Neuronal stem cell (in vitro differentiated cells): ENCODE measurements around the gene PGAP3.

Experiments used
- DNase-seq: peaks from one replicate; pipeline ENCODE4 v3.0.0-alpha.2; 2013; ENCODE audit warnings: low spot score
- H2AFZ ChIP-seq: one replicate; pipeline ENCODE4 v1.6.1; 2013; ENCODE audit warnings: mild to moderate bottlenecking, low read length, inconsistent platforms
- H2AK5ac ChIP-seq: 2 replicates; pipeline ENCODE4 v1.6.1; 2013; ENCODE audit warnings: low read depth, mild to moderate bottlenecking, inconsistent platforms, low read length, moderate library complexity, mixed read lengths
- H2BK120ac ChIP-seq: 2 replicates; pipeline ENCODE4 v1.6.1; 2013; ENCODE audit warnings: low read depth, mild to moderate bottlenecking, inconsistent platforms, low read length, moderate library complexity, mixed read lengths
- H2BK12ac ChIP-seq: one replicate; pipeline ENCODE4 v1.6.1; 2013; ENCODE audit warnings: low read length, inconsistent platforms
- H2BK15ac ChIP-seq: 2 replicates; pipeline ENCODE4 v1.6.1; 2013; ENCODE audit warnings: mild to moderate bottlenecking, low read length, inconsistent platforms, mixed read lengths
- H2BK5ac ChIP-seq: one replicate; pipeline ENCODE4 v1.6.1; 2013; ENCODE audit warnings: inconsistent platforms, mild to moderate bottlenecking, low read length, moderate library complexity
- H3K14ac ChIP-seq: one replicate; pipeline ENCODE4 v1.6.1; 2013; ENCODE audit warnings: low read length, inconsistent platforms
- H3K18ac ChIP-seq: 2 replicates; pipeline ENCODE4 v1.6.1; 2013; ENCODE audit warnings: low read length, inconsistent platforms
- H3K23ac ChIP-seq: 2 replicates; pipeline ENCODE4 v1.6.1; 2013; ENCODE audit warnings: low read depth, mild to moderate bottlenecking, mixed read lengths, low read length, inconsistent platforms; ENCODE audit not compliant: poor library complexity
- H3K27ac ChIP-seq: replicated peaks from 3 replicates; pipeline ENCODE4 v1.5.1; 2013; ENCODE audit warnings: low read length, inconsistent platforms
- H3K27me3 ChIP-seq, 3 experiments: 2 replicates each; pipeline ENCODE4 v1.6.1; 2013; ENCODE audit warnings: low read length in 3 of 3, mild to moderate bottlenecking in 2 of 3, inconsistent platforms in 1 of 3, low read depth in 1 of 3, mixed read lengths in 1 of 3, moderate library complexity in 1 of 3; ENCODE audit not compliant: control insufficient read depth in 3 of 3, insufficient read depth in 3 of 3
- H3K36me3 ChIP-seq, 2 donors: replicated peaks in 1 of 2; 2 replicates each; pipeline ENCODE4 v1.6.1; 2013; ENCODE audit warnings: low read length in 2 of 2; ENCODE audit not compliant: control insufficient read depth in 2 of 2, insufficient read depth in 2 of 2
- H3K4ac ChIP-seq: 2 replicates; pipeline ENCODE4 v1.6.1; 2013; ENCODE audit warnings: inconsistent platforms, mild to moderate bottlenecking, low read length, moderate library complexity
- H3K4me1 ChIP-seq, 2 donors: 1 replicate in 1 of 2; 2 replicates in 1 of 2; pipeline ENCODE4 v1.6.1; 2013; ENCODE audit warnings: low read length in 2 of 2, low read depth in 1 of 2; ENCODE audit not compliant: control insufficient read depth in 2 of 2, insufficient read depth in 1 of 2
- H3K4me2 ChIP-seq: one replicate; pipeline ENCODE4 v1.6.1; 2013; ENCODE audit warnings: mild to moderate bottlenecking, low read length, inconsistent platforms; ENCODE audit not compliant: insufficient read depth, poor library complexity, severe bottlenecking
- H3K4me3 ChIP-seq, 2 donors: 2 replicates each; pipeline ENCODE4 v1.5.1; 2013; ENCODE audit warnings: low read length in 2 of 2, mild to moderate bottlenecking in 2 of 2, inconsistent platforms in 1 of 2, moderate library complexity in 1 of 2
- H3K79me1 ChIP-seq: one replicate; pipeline ENCODE4 v1.6.1; 2013; ENCODE audit warnings: low read depth, mild to moderate bottlenecking, inconsistent platforms, low read length, moderate library complexity
- H3K9ac ChIP-seq: one replicate; pipeline ENCODE4 v1.6.1; 2013; ENCODE audit warnings: mild to moderate bottlenecking, low read depth, low read length, inconsistent platforms; ENCODE audit not compliant: poor library complexity
- H3K9me3 ChIP-seq, 2 donors: replicated peaks in 1 of 2; 2 replicates each; pipeline versions ENCODE3 to v1.6.1; 2013; ENCODE audit warnings: low read length in 2 of 2, mild to moderate bottlenecking in 2 of 2, inconsistent platforms in 1 of 2, low read depth in 1 of 2, mixed read lengths in 1 of 2, moderate library complexity in 1 of 2; ENCODE audit not compliant: control insufficient read depth in 2 of 2, insufficient read depth in 1 of 2
- H4K8ac ChIP-seq: one replicate; pipeline ENCODE4 v1.6.1; 2013; ENCODE audit warnings: low read depth, mild to moderate bottlenecking, inconsistent platforms, low read length, moderate library complexity
- H4K91ac ChIP-seq: one replicate; pipeline ENCODE4 v1.6.1; 2013; ENCODE audit warnings: low read length, low read depth, mild to moderate bottlenecking, inconsistent platforms; ENCODE audit not compliant: poor library complexity
- WGBS, 2 donors: extraction: QIAGEN DNeasy Blood & Tissue Kit; methylation state at CpG; one replicate each; pipeline ENCODE4 v1.1.7; 2013; ENCODE audit warnings: missing lambda C conversion rate in 2 of 2, mixed read lengths in 1 of 2; ENCODE audit not compliant: insufficient read length in 2 of 2, insufficient replicate concordance in 1 of 2; ENCODE audit errors: extremely low coverage in 2 of 2; 5-methylcytosine and 5-hydroxymethylcytosine counted together

PGAP3 gene

DNA sequence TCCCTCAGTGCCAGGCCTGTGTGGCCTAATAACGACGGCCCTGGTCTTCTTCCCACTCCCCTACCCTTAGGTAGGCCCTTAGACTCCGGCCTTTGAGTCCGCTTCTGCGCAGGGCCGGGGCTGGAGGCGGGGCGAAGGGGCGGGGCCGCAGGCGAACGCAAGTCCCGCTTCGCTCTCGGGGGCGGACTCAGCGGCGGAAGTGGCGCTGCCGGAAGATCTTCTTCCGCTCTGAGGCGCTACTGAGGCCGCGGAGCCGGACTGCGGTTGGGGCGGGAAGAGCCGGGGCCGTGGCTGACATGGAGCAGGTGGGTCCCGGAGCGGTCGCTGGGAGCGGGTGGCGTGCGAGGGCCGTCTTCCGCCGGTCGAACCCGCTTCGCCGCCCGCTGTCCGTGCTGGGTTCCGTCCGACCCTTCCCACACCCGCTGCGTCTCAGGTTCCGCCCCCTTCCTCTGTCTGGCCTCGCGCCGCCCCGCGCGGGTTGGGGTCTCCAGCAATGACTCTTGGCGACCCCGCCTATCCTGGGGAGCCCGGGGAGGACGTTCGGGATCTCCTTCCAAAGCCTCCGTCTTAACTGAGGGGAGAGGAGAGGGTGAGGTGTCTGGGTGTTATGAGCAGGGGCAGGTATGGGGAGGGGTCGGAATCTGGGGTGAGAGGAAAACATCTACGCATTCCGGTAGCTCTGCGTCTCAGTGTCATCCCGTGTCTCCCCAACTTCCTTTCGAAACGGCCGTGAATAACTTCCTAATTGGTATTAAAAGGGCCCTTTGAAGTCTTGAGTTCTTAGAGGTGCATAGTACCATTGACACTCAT is 50.7 kb downstream of the PGAP3 start, which contains the start of gene STARD3:
TSS of gene STARD3 (plus strand) at position 218 of the 810 bp plus-strand sequence. CDS start 16,388 bp downstream, outside the sequence.
- Histone ChIP-seq H3K9ac (peak within 1 kb of the TSS; percentile 97), H3K27ac (peak within 1 kb of the TSS; percentile 76), H4K8ac (no peak within 1 kb of the TSS), H3K23ac (peak within 1 kb of the TSS; percentile 77), H2AFZ (peak within 1 kb of the TSS; percentile 98), H2BK15ac (no peak within 1 kb of the TSS), H3K4me2 (peak within 1 kb of the TSS; percentile 91), H3K18ac (peak within 1 kb of the TSS; percentile 92), H3K27me3 (peaks cover 0 to 1% (median 0%) of the 10 kb centered on the region in 3 experiments), H3K9me3 (no peaks in the 10 kb centered on the region), H3K4ac (no peak within 1 kb of the TSS), H3K36me3 (no peaks in the 10 kb centered on the region), H3K14ac (peak within 1 kb of the TSS; percentile 87), H2AK5ac (no peak within 1 kb of the TSS), H3K79me1 (peaks cover 8% of the 10 kb centered on the region), H3K4me1 (peaks cover 10 to 27% of the 10 kb centered on the region in 2 donors), H2BK5ac (no peak within 1 kb of the TSS), H4K91ac (no peak within 1 kb of the TSS), H2BK120ac (peak within 1 kb of the TSS; percentile 26), H3K4me3 (peak within 1 kb of the TSS; percentile 86 to 92), H2BK12ac (no peak within 1 kb of the TSS)
- WGBS, 2 donors = no CpG with 5 or more reads among the region's 69 CpGs
- peak; percentile 81 for DNase-seq

DNA sequence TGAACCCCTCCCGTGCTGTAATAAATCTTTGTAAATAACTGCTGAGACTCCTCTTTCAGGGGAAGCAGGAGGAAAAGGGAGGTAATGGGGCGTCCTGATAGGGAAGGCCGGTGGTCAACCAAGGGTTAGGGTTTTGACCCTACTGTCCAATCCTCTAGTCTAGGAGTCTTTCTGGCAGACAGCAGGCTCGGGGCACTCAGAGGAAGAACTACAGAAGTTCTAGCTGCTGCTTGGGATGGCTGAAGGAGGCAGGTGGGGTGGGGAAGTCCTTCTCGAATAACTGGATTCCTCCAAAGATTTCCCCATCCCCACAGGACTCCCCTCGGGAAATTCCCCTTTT is 51.3 kb downstream of the PGAP3 start:
- Histone ChIP-seq H3K79me1 (peaks cover 8% of the 10 kb centered on the region), H3K27me3 (peaks cover 0 to 7% (median 0%) of the 10 kb centered on the region in 3 experiments), H2AK5ac (no peak overlapping the region), H3K4me1 (peaks cover 10 to 27% of the 10 kb centered on the region in 2 donors), H3K9me3 (no peaks in the 10 kb centered on the region), H2BK15ac (no peak overlapping the region), H3K4ac (no peak overlapping the region), H2AFZ (peak overlapping the region; percentile 98), H3K18ac (peak overlapping the region; percentile 24), H3K4me3 (peak overlapping the region in 1 of 2 donors; percentile 92), H4K91ac (no peak overlapping the region), H3K23ac (no peak overlapping the region), H3K27ac (no peak overlapping the region), H2BK5ac (no peak overlapping the region), H2BK120ac (no peak overlapping the region), H3K9ac (no peak overlapping the region), H3K14ac (no peak overlapping the region), H4K8ac (no peak overlapping the region), H2BK12ac (no peak overlapping the region), H3K4me2 (peak overlapping the region; percentile 91), H3K36me3 (no peaks in the 10 kb centered on the region)
- no CpG with 5 or more reads among the region's 6 CpGs for WGBS, 2 donors
- no peak for DNase-seq

DNA sequence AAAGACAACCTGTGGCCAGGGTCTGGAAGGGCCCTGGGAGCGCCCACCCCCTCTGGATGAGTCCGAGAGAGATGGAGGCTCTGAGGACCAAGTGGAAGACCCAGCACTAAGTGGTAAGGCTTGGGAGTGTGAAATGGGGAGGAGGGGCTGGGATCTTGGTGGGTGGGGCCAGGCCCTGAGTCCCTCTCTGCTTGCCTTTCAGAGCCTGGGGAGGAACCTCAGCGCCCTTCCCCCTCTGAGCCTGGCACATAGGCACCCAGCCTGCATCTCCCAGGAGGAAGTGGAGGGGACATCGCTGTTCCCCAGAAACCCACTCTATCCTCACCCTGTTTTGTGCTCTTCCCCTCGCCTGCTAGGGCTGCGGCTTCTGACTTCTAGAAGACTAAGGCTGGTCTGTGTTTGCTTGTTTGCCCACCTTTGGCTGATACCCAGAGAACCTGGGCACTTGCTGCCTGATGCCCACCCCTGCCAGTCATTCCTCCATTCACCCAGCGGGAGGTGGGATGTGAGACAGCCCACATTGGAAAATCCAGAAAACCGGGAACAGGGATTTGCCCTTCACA is 52.2 kb downstream of the PGAP3 start:
- no peak for DNase-seq
- no CpG with 5 or more reads among the region's 8 CpGs for WGBS, 2 donors
- no peak overlapping the region for H3K23ac ChIP-seq

DNA sequence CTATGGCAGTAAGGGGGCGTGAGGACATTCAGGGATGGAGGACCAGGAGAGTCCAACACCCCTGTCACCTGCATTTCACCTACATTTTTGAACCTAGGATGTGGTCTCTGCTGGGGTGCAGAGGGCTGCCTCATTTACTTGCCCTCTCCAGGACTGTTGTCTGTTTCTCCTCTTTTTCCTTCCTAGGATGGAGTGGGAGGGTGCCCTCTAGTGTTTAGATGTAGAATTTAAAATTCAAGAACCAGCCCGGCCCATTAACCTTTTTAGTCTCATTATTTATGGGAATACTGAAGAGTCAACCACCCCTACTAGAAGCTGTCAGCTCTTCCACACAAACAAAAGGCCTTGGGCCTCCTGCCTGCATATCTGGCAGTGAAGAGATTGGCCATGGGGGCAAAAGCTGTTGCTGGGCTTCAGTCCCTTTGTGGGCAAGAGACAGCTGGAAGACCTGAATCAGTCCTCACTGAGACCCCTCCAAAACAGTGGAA is 53.4 kb downstream of the PGAP3 start:
- Histone ChIP-seq H2BK12ac (no peak overlapping the region), H3K36me3 (no peaks in the 10 kb centered on the region), H2BK5ac (peak overlapping the region; percentile 17), H3K23ac (no peak overlapping the region), H3K4me1 (peaks cover 6 to 16% of the 10 kb centered on the region in 2 donors), H2AFZ (peak overlapping the region; percentile 67), H3K27me3 (peaks cover 0 to 24% (median 4%) of the 10 kb centered on the region in 3 experiments), H3K4ac (no peak overlapping the region), H4K91ac (no peak overlapping the region), H3K14ac (no peak overlapping the region), H3K27ac (no peak overlapping the region), H3K9me3 (no peaks in the 10 kb centered on the region), H3K18ac (no peak overlapping the region), H3K9ac (no peak overlapping the region), H3K79me1 (no peaks in the 10 kb centered on the region), H2AK5ac (no peak overlapping the region), H3K4me2 (no peak overlapping the region), H2BK120ac (no peak overlapping the region), H4K8ac (no peak overlapping the region), H2BK15ac (peak overlapping the region; percentile 1), H3K4me3 (no peak overlapping the region)
- no peak for DNase-seq
- WGBS, 2 donors = no CpG with 5 or more reads among the region's 2 CpGs

More for the DNA sequence above, 52.2 kb downstream of the PGAP3 start:
- H3K18ac ChIP-seq = no peak overlapping the region
- peak overlapping the region; percentile 8 for H2BK15ac ChIP-seq
- no peak overlapping the region for H3K4ac ChIP-seq
- H2AK5ac ChIP-seq = no peak overlapping the region
- H4K8ac ChIP-seq = no peak overlapping the region
- peaks cover 0 to 13% (median 0%) of the 10 kb centered on the region in 3 experiments for H3K27me3 ChIP-seq
- no peak overlapping the region for H2BK12ac ChIP-seq
- peaks cover 6% of the 10 kb centered on the region for H3K79me1 ChIP-seq
- H2BK120ac ChIP-seq = no peak overlapping the region
- H3K14ac ChIP-seq = no peak overlapping the region
- H3K27ac ChIP-seq = no peak overlapping the region
- H3K4me1 ChIP-seq = peaks cover 10 to 27% of the 10 kb centered on the region in 2 donors
- H3K9me3 ChIP-seq = no peaks in the 10 kb centered on the region
- H3K9ac ChIP-seq = no peak overlapping the region
- H3K4me2 ChIP-seq = no peak overlapping the region
- peak overlapping the region; percentile 1 for H2AFZ ChIP-seq
- no peaks in the 10 kb centered on the region for H3K36me3 ChIP-seq
- H3K4me3 ChIP-seq = no peak overlapping the region
- H2BK5ac ChIP-seq = no peak overlapping the region
- no peak overlapping the region for H4K91ac ChIP-seq
